ENCODE results near the gene CHPF. TPM values are rescaled to one million over a fixed set of nuclear protein-coding genes. Genes with fewer than 3 reads are reported as not detected.

Gene CHPF
- total RNA-seq, 1 experiment from 2014 or later = 228 TPM

GRCh38 chr2:219497495-219498279, 45.9 kb downstream of the CHPF start:
- no peak overlapping the region for H2AFZ ChIP-seq (ENCODE audit: low read depth, low read length, poor library complexity, severe bottlenecking)

More at GRCh38 chr2:219497495-219498279, 45.9 kb downstream of the CHPF start:
- POLR2A ChIA-PET = interaction anchor here (1.0 to 2.8 kb wide), 14 partner anchors 10 to 192 kb away, joined by 3 to 18 read pairs (median 6); partner anchors contain the start of genes ASIC4 and DNPEP
- TF ChIP-seq CEBPB (IDR thresholded peaks at IDR 0.05; ENCODE audit: low read depth) = no peak
- TF ChIP-seq ZFX (IDR thresholded peaks at IDR 0.05) = 0 out of 2 replicates have a peak, but pooled peaks have one; percentile 22
- TF ChIP-seq POLR2A (IDR thresholded peaks at IDR 0.05; ENCODE audit: borderline replicate concordance, extremely low read depth, insufficient read depth, insufficient read length) = peak; percentile 8
- no peak for TF ChIP-seq ATF3 (IDR thresholded peaks at IDR 0.05)
- no peak for TF ChIP-seq ZBTB33 (IDR thresholded peaks at IDR 0.05; ENCODE audit: extremely low read depth, insufficient replicate concordance, low read length)
- TF ChIP-seq POLR2AphosphoS5 (IDR thresholded peaks at IDR 0.05; ENCODE audit: low read depth, low read length) = peak; percentile 74
- TF ChIP-seq CTCF (IDR thresholded peaks at IDR 0.05 in 2 of 3, conservative IDR thresholded peaks at IDR 0.05 in 1 of 3; ENCODE audit: borderline replicate concordance in 1 of 3, insufficient read depth in 1 of 3, low read depth in 2 of 3, low read length in 2 of 3) = no peak
- no peak for TF ChIP-seq MAX (IDR thresholded peaks at IDR 0.05)
- H3K9me2 ChIP-seq (ENCODE audit: insufficient read depth) = no peaks in the 10 kb centered on the region
- H3K9me3 ChIP-seq (ENCODE audit: control insufficient read depth in 1 of 2, insufficient read depth in 1 of 2, low read depth in 1 of 2, low read length in 2 of 2) = no peaks in the 10 kb centered on the region
- H4K20me1 ChIP-seq (ENCODE audit: insufficient read depth) = no peaks in the 10 kb centered on the region
- ATAC-seq (peak; percentile 69), DNase-seq (ENCODE audit: low read depth, low spot score) (peak; percentile 56)
- H3K4me3 ChIP-seq (replicated peaks in 1 of 2; ENCODE audit: low read depth in 1 of 2, low read length in 2 of 2) = peak overlapping the region; percentile 75 to 91
- H3K4me2 ChIP-seq (ENCODE audit: low read length) = peak overlapping the region; percentile 99
- peak overlapping the region; percentile 80 for H3K9ac ChIP-seq (ENCODE audit: low read length)
- H3K36me3 ChIP-seq (ENCODE audit: control insufficient read depth in 1 of 2, insufficient read depth in 2 of 2, low read length in 2 of 2) = no peaks in the 10 kb centered on the region
- peak overlapping the region; percentile 98 for H3K27ac ChIP-seq (ENCODE audit: low read depth, low read length)
- peaks cover 24 to 54% of the 10 kb centered on the region in 2 experiments for H3K4me1 ChIP-seq (ENCODE audit: control insufficient read depth in 1 of 2, insufficient read depth in 2 of 2, low read length in 2 of 2)
- BruUV-seq (replicated peaks) = no TSS peak
- H3K79me2 ChIP-seq (ENCODE audit: insufficient read depth, low read length) = peaks cover 14% of the 10 kb centered on the region
- RAD21 ChIA-PET (ENCODE audit: low non-redundant PET in 1 of 2, low total read pairs in 2 of 2, uncharacterized antibody in 2 of 2, unreplicated experiment in 2 of 2) = interaction anchor here in 1 of 2 experiments (0.9 kb wide), 1 partner anchor 26 kb away, joined by 3 read pairs; no protein-coding TSS in a partner anchor
- CTCF ChIA-PET = interaction anchor here (1.0 to 5.2 kb wide), 14 partner anchors 9 to 495 kb away, joined by 3 to 56 read pairs (median 6); no protein-coding TSS in a partner anchor
- no peaks in the 10 kb centered on the region for H3K27me3 ChIP-seq (ENCODE audit: insufficient read depth, low read length)
- intact Hi-C loops (cut with micrococcal nuclease) = loop anchor here (2.0 kb wide), 1 partner anchor 191 kb away; no protein-coding TSS in a partner anchor

Data from HCT116 (cell line).